ENCODE measurements around the gene PLXND1. TPM values are rescaled to one million over a fixed set of nuclear protein-coding genes. Genes with fewer than 3 reads are reported as not detected.
"Not testable (repeated sequence)": the region's sequence is repeated elsewhere in the genome, so short reads cannot be mapped to it uniquely, and the experiment has no call there.

PLXND1 gene
- total RNA-seq, 1 experiment from 2014 or later = 29.0 TPM

DNA sequence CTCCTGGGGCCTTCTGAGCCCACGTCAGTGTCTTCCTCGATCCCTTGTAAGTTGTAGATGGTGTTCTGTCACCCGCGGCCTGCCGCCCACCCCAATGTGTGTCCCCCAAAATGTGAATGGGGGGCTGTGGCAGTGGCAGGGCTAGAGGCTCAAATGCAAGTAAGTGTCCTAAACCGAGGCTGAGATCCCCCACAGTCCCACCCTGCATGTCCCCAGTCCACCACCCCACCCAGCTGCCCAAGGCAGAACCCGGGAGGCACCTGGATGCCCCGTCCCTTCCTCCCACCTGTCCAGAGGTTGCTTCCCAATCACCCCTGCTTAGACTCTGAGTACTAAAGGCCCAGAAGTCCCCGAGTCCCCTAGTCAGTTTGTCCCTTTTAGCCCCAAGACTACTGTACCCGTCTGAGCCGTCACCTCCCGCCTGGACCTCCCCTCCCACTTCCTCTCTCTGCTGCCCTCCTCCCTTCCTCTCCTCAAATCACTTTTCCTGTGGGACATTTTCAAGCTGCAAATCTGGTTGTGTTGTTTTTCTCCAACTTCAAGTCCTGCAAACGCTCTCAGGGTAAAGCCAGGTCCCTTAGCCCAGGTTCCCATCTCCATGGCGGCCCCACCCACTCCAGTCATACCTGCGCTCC, 11.8 kb upstream of the PLXND1 start:
- DNase-seq (ENCODE audit: low read depth) = no peak
- in situ Hi-C loops (cut with HindIII; ENCODE audit: low pct_unique_long_range_greater_than_20kb, low sequenced_read_pairs) = no loop called here

DNA sequence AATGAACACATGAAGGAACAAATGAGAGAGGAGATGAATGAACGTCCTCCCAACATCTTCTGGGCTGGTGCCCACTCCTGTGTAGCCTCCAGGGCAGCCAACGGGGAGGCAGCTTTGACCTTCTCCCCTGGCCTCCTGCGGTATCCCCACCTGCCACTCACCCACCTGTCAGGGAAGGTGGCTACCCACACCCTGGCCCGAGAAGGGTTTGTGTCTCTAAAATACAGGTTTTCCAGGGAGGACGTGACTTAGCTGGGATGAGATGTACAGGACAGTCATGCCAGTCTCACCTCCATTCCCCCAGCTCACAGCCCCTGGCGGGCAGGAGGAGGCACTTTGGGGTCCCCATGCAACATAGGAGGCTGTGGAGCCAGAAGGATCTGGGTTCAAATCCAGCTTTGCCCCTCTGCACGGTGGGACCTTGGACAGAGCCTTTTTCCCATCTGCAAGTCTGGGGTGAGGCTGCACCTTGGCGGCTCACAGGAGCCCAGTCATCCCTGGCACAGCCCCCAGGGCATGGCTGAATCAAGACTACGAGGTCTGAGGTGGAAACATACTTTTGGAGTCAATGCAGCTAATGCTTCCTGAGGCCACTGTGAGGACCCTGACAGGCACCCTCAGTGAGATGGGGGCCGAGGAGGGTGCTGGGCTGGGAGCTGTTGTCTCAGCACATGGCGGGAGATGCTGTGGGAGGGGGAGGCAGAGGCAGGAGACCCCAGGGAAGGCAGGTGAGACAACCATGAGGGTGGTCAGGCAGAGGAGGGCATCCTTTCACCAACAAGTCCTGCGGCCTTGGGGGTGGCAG, 11.1 kb upstream of the PLXND1 start:
- DNase-seq (ENCODE audit: low read depth) = no peak
- in situ Hi-C loops (cut with HindIII; ENCODE audit: low pct_unique_long_range_greater_than_20kb, low sequenced_read_pairs) = no loop called here

DNA sequence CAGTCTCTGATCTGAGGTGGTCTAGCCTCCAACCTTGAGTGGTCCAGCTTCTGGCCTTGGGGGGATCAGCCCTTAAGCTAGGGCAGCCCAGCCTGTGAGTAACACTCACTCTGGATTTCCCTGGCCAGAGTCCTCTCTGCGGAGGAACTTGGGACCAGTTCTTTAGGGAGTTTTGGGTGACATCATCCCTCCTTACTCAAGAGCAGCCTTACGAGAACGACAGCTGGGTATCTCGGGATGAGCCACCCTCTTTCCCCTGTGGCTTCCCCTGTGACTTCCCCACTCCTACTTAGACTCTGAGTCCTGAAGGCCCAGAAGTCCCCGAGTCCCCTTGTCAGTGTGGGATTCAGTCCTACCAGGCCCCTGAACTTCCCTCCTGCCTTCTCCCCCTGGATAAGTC, 10.2 kb upstream of the PLXND1 start:
- no peak for DNase-seq (ENCODE audit: low read depth)
- in situ Hi-C loops (cut with HindIII; ENCODE audit: low pct_unique_long_range_greater_than_20kb, low sequenced_read_pairs) = no loop called here

DNA sequence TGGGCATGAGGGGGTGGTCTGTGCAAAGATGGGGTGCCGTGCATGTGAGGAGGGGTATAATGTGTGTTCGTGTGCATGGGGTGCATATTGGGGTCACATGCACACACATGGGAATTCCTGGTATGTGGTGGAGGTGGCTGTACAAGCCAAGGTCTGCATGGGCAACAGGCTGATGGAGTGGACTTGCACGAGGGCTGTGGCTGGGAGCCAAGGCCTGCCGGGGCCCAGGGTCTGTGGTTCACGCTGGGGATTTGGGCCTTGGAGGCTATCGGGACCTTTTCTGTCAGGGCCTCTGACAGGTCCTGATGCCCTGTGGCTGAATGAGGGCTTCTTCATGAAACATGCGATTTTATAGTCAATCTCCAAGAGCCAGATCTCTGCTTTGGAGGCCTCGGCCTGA, 9.8 kb upstream of the PLXND1 start:
- in situ Hi-C loops (cut with HindIII; ENCODE audit: low pct_unique_long_range_greater_than_20kb, low sequenced_read_pairs) = no loop called here
- no peak for DNase-seq (ENCODE audit: low read depth)

DNA sequence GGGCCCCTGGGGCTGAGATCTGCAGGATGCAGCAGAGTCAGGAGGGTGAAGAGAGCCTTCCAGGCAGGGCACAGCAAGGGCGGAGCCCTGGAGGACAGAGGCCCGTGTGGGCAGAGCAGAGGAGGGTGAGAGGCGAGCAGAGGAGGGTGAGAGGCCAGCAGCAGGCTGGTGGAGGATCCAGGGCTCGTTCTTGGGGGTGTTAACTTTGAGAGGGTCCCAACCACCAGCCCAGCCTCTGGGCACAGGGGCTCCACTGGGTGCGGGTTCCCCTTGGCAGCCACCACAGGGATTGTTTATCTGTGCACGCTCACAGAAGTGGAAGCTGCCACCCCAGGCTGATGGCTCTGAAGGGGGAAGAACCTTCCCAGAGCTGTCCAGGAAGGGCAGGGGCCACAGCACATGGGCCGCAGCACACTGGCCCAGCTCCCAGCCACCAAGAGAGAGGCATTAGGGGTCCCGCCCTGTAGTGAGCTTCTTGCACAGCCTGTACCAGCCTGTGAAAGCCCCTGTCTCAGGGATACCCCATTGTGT, 9.3 kb upstream of the PLXND1 start:
- in situ Hi-C loops (cut with HindIII; ENCODE audit: low pct_unique_long_range_greater_than_20kb, low sequenced_read_pairs) = no loop called here
- DNase-seq (ENCODE audit: low read depth) = no peak

DNA sequence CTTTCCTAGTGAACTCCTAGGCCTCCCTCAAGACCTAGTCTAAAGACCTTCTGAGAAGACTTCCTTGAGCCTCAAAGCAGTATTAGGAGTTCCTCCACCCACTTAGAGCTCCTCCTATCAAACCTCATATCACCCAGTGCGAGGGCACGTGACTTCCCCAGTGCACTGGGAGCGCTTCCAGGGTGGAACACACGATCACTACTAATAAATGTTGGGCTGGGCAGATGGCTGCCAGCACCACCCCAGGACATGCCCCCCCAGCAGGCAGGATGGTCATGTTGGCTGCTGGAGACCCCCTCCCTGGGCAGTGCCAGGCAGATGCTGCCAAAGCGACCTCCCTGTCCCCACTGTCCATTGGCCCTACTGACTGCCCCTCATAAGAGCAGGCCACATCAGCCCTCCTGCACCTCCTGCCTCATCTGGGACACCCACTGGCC, 8.5 kb upstream of the PLXND1 start:
- in situ Hi-C loops (cut with HindIII; ENCODE audit: low pct_unique_long_range_greater_than_20kb, low sequenced_read_pairs) = no loop called here

DNA sequence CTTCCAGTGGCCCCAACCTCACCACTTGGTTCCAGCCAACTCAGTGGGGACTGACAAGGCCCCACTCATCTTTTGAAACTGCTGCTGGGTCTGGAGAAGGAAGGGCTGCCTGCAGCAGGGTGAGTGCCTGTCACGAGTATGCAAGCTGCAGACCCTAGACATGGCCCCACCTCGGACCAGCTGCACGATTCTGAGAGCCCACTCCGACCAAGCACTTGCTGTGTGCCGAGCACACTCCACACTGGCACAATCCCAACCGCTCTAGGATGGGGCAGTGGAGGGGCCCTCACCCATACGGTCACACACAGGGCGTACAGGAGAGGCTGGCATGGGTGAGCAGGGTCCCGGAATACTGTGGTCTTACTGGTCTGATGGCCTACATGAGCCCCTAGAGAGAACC, 8.0 kb upstream of the PLXND1 start:
- in situ Hi-C loops (cut with HindIII; ENCODE audit: low pct_unique_long_range_greater_than_20kb, low sequenced_read_pairs) = no loop called here
- no peak for DNase-seq (ENCODE audit: low read depth)

More for the DNA sequence above, 8.5 kb upstream of the PLXND1 start:
- DNase-seq (ENCODE audit: low read depth) = no peak

DNA sequence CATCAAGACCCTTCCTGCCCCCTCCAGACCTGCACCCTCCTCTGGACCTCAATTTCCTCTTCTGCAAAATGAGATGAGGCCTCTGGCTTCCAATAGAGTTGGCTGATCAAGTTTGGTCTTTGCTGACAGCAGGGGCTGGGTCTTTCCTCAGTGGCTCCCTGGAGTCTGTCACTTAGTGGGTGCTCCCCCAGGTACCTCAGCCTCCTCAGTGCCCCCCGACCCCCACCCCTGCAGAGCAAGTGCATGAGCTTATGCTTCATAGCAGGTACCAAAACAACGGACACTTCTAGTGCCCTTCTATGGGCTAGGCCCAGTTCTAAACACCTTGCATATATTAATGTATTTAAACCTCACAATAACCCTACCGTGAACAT, 6.9 kb upstream of the PLXND1 start:
- in situ Hi-C loops (cut with HindIII; ENCODE audit: low pct_unique_long_range_greater_than_20kb, low sequenced_read_pairs) = no loop called here
- no peak for DNase-seq (ENCODE audit: low read depth)

DNA sequence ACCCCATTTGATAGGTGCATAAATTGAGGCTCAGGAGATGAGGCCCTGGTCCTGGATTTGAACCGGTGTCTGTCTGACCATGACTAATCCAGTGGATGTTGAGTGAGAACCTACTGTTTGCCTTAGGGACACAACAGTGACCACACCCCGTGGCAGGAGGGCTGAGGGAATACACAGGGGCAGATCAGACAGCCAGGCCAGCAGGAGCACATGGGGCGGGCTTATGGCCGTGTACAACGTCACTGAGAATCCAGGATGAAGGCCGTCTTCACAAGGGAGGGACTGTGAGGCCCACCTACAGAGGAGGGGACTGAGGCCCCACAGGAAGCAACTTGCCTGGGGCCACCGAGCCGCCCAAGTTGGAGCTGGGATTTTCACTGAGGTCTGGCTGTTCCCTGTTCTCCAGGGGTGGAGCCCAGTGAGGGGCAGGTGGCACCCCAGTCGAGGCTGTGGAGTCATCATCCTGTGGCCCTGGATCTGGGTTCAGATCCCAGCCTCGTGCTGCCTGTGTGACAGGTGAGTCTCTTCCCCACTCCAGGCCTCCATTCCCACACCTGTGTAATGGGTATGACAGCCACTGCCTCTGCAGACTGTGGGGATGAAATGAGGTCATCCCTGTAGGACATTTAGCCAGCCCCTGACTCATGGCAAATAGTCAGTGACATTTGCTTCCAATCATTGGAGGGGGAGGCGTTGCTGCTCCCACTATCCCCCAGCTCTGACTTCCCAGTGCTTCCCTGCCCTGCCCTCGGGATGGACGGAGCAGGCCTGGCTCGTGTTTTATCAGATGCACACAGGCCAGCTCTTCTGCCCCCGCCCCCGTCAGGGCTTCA, 6.3 kb upstream of the PLXND1 start:
- in situ Hi-C loops (cut with HindIII; ENCODE audit: low pct_unique_long_range_greater_than_20kb, low sequenced_read_pairs) = no loop called here
- DNase-seq (ENCODE audit: low read depth) = peak; percentile 57

DNA sequence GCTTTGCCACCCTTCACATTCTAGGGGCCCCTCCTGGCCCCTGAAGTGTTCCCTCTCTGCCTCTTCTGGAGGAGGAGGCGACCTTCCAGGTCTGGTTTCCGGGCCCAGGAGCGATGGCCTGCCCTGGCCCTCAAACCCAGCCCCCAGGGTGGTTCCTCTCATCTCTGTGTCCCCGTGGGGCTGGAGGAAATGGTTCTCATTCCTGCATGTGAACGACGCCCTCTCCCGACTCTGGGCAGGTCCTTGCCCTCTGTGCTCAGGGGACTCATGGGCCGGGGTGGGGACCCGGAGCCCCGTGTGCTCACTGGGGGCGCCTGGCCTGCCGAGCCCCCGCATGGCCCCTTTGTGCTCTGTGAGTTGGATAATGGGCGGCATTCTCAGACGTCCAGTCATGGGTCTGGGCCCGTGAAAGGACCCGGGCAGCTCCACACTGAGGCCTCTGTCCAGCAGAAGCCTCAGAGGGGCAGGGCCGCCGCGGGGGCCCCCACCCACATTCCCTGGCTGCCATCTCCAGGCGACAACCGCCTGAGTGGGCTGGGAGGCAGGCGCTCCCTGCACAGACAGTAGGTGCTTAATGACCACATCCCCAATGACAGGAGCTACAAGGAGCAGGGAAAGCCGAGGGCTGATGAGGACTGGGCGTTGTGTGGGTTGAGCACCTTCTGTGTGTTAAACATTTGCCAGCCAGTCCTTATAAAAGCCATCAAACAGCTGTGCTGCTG, 5.5 kb upstream of the PLXND1 start:
- peak; percentile 77 for DNase-seq (ENCODE audit: low read depth)
- in situ Hi-C loops (cut with HindIII; ENCODE audit: low pct_unique_long_range_greater_than_20kb, low sequenced_read_pairs) = no loop called here

DNA sequence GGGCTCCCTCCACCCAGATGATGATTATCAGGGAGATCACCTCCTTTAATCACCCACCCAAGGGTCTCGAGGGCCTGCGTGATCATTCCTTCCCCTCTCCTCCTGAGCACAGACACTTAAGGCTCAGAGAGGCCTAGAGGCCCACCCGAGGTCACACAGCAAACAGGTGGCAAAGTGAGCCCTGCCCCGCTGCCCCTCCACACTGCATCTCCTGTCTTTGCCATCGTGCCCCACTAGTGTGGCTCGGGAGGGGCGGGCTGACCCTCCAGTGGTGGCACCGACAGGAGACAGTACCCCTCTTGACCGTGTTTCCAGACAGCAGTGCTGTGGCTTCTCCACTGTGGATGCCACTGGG, 4.9 kb upstream of the PLXND1 start:
- no peak for DNase-seq (ENCODE audit: low read depth)
- in situ Hi-C loops (cut with HindIII; ENCODE audit: low pct_unique_long_range_greater_than_20kb, low sequenced_read_pairs) = no loop called here

DNA sequence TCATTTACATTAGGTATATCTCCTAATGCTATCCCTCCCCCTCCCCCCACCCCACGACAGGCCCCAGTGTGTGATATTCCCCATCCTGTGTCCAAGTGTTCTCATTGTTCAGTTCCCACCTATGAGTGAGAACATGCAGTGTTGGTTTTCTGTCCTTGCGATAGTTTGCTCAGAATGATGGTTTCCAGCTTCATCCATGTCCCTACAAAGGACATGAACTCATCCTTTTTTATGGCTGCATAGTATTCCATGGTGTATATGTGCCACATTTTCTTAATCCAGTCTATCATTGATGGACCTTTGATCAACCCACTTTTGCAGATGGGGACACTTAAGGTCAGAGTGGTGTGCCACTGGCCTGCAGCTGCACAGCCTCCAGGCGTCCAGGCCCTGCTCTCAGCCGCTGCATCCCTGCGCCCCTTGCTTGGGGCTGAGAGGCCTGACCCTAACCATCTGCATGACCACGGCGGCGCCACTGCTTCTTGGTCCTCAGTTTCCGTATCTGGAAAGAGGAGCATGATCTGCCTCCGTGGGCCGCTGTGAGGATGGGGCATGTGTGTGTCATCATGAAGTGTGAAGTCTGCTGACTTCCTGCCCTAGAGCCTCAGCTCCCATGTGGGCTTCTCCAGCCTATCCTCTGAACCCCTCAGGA, 4.4 kb upstream of the PLXND1 start:
- DNase-seq (ENCODE audit: low read depth); in situ Hi-C loops (cut with HindIII; ENCODE audit: low pct_unique_long_range_greater_than_20kb, low sequenced_read_pairs): not testable (repeated sequence)

DNA sequence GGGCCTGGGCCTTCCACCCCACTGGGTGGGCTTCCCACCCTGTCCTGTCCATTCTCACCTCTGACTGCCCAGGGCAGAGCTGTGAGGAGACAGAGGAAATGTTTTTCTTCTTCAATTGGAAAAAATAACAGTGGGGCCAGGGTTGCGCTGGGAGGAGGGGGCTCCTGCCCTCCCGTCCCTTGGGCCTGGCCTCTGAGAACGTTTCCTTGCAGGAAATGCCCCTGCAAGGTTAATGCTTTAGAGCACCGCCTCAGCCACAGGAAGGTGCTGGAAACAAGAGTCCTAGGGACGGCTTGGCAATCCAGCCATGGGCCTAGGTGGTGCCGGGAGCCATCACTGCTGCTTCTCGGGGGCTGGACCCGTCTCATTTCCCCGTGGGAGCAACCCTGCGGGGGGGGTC, 3.8 kb upstream of the PLXND1 start:
- in situ Hi-C loops (cut with HindIII; ENCODE audit: low pct_unique_long_range_greater_than_20kb, low sequenced_read_pairs) = no loop called here

DNA sequence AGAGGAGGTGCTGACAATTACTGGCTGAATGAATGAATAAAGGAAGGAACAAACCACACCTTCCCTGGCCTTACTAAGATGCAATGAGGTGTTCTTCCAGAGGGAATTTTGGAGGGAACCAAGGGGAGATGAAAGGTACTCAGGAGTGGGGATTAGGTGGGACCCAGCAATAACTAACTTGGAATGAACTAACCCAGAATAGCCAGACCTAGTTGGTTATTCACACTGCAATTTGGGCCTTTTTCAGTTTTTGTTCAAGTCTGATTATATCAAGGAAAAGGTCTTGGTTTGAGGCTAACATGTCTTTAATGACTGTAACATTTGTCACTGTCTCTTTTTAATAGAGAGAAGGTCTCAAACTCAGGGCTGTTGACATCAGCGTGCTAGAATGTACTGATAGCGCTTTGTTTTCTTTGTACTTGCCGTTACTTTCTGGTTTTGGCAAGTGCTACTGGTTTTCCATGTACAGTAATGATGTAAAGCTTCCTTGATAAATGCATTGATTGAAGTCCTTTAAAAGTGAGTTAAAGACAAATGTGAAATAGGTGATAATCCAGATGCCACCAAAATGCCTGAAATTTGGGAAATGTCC, 3.2 kb upstream of the PLXND1 start:
- DNase-seq (ENCODE audit: low read depth) = peak; percentile 52
- in situ Hi-C loops (cut with HindIII; ENCODE audit: low pct_unique_long_range_greater_than_20kb, low sequenced_read_pairs) = no loop called here

More for the DNA sequence above, 3.8 kb upstream of the PLXND1 start:
- no peak for DNase-seq (ENCODE audit: low read depth)

DNA sequence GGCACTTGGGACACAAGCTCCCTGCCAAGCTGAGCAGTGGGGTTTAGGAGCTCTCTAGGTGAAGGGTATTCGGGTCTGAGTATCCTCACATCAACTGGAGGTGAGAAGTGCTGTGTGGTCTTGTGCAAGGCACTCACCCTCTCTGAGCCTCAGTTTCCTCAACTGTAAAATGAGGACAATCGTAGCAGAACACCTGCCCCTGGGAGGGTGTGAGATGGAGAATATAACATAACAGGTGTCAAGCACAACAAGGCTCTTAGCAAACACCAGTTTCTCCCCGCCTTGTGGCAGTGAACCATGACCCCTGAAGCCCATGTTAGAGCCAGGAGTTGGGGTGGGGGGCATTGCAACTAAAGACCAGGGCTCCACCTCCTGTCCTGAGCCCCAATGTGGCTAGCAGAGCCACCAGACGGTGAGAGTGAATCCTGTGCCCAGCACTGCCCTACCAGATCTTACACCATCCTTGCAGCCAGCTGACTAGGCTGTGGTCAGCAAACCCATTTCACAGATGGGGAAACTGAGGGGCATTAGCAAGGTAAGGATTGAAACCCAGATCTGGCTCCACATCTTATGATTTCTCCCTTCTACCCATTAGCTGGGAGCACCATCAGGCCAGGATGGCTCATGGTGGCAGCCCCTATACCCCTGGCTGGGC, 2.6 kb upstream of the PLXND1 start:
- in situ Hi-C loops (cut with HindIII; ENCODE audit: low pct_unique_long_range_greater_than_20kb, low sequenced_read_pairs) = no loop called here
- no peak for DNase-seq (ENCODE audit: low read depth)

DNA sequence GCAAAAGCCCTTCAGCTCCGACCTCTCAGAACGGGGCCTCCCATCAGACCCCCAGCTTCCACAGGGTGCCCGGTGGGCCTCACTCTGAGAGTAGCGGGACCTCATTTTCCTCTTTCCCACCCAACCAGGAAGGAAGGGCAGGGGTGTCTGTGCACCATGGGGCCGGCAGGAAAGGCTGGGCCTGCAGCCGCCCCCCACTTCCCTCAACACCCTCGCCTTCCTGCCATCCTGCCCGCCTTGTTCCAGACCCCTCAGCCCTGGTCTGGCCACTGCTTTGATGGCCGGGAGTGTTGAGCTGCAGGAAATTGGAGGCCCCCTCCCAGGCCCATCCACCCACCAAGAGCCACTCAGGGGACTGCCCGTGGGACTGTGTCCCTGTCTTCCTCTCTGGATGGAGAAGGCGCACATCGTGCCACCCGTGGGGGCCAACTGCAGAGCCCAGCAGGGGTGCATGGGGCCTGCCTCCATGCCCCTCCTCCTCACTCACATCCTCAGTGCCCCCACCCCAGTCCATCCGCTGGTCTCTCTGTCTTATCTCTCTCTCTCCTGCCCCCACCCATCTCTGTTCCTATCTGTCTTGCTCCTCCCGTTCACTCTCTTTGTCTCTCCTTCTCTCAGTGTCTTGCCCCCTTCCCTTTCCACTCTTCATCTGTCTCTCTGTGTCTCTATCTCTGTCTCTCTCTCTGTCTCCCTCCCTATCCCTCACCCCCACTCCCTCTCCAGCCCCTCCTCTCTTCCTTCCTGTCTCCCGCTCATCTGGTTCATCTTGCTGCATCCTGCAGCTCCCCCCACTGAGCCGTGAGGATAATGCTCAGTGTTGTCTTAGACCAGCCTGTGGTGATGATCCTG, 1.8 kb upstream of the PLXND1 start:
- in situ Hi-C loops (cut with HindIII; ENCODE audit: low pct_unique_long_range_greater_than_20kb, low sequenced_read_pairs) = no loop called here
- peak; percentile 28 for DNase-seq (ENCODE audit: low read depth)
